HG03378 (cell line): ENCODE results near the gene SCARF2.

Experiments used
- ATAC-seq: cut with Tn5 transposase; IDR thresholded peaks from one replicate; pipeline ENCODE4 v1.9.1; 2021; ENCODE audit warnings: mild to moderate bottlenecking, moderate library complexity; ENCODE audit not compliant: unreplicated experiment

SCARF2 gene

DNA sequence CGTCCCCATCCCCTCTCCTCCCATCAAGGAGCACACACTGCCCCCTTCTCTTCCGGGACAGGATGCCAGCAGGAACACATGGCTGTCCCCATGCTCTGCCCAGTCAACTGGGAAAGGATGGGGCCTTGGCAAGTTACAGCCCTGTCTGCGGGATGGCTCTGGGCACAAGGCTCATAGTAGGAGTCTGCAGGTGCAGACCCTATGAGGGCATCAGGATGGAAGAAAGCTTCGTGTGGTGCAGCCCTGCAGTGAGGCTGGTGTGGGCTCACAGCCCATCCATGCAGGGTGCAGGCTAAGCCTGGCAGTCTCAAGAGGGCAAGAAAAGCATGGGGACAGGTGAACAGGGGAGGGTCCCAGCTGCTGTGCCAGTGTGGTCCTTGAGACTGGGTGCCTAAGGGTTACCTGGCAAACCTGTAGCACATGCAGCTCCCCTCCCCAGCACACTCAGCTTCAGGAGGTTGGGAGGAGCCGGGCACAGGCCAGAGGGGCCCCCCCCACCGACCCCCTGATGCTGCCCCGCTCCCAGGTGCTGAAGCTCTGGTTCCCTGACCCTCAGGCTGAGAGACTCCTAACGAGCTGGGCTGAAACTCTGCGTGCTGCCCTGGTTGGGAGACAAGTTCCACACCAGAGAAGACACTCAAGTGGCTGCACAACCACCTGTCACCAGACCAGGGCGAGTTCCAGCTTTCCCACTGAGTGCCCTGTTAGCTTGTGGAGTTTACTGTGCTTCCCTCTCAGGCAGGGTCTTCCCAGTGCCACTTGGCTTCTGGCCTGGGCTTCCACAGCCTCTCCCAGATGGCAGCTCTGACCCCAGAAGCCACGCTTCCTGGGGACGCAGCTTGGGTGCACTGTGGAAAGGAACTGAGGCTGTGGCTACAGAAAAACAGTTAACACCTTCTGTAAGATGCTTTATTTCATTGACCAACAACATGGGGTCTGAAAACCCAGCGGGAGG is 3.3 kb upstream of the SCARF2 start:
- ATAC-seq: no peak

DNA sequence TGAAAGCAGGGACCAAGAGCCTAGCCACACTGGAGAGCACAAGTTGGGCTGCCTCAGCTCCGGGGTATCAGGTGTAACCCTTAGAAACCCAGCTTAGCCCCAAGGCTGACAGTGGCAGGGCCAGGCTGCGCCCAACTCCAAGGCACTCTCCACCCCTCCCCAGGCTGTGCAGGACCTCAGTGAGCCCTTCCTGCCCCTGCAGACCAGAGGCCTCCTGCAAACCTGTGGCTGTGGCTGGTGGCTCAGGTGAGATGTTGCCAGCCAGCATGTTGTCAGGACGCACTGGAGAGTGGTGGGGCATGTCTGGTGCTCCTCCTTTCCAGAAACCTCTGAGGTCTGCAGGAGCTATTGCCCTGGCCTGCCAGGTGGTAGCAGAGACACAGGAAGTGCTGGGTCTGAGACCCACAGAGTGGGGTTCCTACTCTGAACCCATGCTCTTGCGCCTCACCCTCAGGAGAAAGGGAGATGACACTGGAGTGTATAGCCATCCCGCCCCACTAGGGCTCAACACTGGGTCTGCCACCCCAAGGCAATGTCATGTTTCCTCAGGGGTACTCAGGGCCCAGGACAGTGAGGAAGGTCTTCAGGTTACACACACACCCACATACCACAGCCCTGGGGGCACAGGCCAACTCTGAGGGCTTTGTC is 2.4 kb upstream of the SCARF2 start:
- ATAC-seq: no peak

DNA sequence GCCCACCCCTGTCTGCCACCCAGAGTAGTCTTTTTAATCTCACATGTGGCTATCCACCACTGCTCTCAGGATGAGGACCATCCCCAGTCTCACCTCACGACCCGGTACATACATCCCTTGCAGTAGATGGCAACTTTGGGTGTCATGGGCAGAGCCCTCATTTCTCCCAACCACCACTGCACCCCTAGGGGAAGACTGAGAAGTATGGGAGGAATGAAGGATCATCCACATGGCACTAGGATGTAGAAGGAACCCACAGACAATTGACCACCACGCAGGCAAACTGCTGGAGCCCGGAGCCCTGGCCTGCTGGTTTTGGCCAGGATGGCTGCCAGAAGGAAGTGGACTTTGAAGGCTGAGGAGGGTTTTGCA is 1.9 kb upstream of the SCARF2 start:
- ATAC-seq: no peak

DNA sequence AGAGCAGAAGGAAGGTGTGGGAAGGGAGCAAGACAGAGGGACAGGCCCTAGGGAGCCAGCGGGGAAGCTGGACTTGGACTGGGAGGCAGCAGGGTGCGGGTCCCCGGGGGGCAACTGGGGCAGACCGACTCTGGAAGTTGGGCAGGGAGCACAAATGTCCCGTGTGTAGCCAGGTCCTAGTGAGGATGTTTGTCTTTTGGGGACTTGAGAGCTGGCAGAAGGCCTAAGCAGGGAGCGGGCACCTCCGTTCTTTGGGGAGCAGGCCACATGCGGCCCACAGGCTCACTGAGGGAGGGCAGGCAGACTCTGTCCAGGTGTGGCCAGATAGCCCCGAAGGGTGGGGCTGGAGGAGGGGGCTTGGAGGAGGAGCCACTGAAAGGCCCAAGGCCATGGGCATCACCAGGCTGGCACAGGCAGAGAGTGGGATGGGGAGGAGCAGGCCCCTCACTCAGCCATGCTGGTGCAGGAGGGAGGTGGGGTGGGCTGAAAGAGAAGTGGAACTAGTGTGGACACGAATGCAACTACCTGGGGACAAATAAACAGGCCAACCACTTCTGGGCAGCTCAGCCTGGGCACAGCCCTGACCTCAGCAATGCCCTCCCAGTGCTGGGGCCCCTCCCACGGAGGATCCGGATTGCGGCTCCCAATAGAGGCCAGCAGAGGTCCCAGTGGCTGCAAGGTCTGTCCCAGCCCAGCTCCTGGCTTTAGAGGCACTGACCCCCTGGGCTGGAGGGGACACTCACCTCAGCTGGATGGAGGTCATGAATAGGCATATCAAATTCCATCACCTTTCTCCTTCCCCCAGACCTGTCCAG is 1.3 kb upstream of the SCARF2 start:
- no peak for ATAC-seq

DNA sequence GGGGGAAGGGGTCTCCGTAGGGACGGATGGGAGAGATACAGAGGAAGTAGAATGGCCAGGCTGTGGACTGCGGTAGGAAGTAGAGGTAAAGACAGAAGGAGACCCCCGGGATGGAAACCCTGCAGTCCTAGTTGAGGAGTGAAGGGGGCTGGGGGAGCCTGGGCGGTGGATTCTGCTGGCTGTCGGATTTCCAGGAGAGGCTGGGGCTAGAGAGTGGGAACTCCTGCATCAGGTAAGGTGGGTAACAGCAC is 727 bp upstream of the SCARF2 start:
- no peak for ATAC-seq

DNA sequence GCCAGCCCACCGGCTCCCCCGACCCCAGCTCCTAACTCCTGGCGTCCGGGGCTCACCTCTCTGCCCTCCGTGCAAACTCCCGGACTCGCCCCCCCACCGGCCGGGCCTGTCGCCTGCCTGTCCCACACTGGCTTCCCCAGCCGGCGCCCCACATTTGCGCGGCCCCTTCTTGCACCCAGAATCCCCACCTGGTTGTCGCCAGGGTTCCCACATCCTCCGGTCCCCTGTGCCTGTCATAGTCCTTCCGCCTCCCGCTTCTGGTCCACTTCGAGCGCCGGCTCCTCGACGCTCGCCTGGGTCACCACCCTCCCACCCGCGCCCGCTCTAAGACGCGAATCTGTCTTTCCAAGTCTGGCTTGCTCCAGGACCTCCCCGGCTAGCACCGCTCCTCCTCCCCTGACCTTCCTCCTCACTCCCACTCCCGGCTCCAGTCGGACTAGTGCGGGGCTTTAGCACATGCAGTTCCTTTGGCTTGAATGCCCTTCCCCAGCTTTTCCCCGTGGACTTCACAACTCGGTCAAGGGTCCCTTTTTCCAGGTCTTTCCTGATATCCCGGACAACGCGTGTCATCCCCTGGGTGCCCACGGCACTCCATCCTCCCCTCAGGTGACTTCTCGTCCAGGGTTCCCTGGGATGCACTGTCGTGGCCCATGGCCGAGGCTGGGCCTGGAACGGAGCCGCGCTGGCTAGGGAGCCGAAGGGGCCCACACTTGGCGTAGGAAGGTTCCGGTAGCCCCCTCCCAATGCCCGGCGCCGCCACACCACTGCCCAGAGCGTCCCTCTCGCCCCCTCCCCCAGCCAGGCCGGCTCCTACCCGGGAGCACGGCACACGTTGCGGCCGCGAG is 635 bp downstream of the SCARF2 start:
- ATAC-seq: no peak

DNA sequence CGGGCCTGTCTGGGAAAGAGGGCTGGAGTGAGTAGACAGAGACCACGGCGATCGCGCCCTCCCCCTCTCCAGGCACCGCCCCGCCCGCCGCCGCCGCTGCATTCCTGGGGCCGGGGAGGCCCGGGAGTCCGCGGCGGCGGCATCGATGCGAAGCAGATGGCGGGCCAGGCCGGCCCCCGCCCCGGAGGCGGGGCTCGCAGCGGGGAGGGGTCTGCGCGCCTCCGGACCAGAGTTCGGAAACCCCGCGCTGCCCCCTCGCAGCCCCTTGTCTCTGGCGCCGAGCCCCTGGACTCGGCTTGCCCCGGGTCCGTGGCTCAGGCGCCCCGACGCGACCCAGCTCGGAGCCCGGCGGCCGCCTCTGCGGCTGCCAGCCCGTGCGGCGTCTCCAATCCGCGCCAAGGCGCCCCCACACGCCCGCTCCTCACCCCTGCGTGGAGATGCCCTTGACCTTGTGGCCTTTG is 1.3 kb downstream of the SCARF2 start:
- no peak for ATAC-seq

DNA sequence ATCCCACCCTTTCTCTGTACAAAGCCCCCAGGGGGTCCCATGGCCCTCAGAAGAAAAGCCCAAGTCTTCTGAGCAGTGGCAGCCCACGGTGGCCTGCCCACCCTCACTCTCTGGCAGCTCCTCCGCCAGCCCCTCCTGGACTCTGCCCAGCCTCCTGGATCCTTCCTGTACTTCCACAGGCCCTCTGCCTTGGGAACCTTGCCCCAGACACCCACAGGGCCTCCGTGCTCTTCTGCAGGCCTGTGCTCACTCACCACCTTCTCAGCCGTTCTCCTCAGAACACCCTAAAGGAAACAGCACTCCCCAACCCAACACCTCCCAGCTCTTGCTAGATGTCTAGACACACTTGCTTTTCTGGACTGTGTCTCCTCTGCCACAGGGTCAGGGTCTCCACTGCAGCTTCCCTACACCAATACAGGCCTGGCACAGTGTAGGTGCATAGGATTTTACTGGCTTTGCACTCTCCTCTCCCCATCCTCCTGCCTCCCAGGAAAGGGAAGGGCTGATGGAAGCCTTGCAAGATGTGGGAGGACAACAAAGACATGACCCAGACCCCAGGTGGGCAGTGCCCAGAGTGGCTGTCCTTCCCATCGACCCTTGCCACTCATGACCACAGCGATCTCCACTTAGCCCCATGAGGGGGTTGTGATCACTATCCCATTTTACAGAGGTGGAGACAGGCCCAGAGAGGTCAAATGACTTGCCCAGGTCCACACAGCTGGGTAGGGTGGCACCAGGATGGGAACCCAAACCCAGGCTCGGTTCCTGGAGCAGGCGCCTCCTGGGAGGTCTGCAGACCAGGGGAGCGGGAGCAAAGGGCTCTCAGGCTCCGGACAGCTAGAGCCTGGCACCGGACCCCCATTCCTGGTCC is 2.0 kb downstream of the SCARF2 start:
- ATAC-seq: no peak

DNA sequence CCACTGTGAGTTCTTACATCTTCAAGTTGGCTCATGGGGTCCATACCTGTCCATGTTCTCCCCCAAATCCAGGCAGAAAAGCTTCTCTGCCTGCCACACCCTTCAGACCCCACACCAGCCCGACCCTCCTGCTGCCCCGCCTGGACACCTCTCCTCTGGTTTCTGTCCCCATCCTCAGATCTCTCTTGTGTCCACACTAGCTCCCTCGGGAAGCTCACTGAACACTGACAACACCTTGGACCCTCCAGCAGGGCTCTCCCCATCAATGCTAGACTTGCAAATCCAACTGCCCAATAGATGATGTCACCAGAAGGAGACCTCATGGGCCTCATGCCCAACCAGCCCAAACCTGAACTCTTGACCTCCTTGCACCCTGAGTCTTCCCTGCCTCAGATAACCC is 2.9 kb downstream of the SCARF2 start:
- ATAC-seq: no peak

DNA sequence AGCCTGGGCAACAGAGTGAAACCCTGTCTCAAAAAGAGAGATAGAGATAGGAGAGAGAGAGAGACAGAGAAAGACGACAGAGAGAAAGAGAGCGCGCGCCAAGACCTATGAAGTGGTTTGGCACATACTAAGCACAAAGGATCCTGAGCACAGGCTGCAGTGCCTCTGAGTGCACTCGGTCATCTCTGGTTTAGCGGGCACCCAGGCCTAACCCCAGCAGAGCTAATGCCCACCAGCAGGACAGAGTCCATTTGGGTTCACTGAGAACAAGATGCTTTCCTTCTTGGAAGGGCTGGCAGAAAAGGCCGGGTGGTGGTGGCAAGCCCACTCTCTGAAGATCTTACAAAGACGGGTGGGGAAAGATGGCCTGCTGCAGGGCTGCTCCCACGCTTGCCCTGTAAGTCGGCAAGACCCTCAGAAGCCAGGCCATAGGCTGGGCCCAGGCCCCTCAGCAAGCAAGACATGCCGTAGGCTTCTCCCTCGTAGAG is 3.3 kb downstream of the SCARF2 start:
- no peak for ATAC-seq

DNA sequence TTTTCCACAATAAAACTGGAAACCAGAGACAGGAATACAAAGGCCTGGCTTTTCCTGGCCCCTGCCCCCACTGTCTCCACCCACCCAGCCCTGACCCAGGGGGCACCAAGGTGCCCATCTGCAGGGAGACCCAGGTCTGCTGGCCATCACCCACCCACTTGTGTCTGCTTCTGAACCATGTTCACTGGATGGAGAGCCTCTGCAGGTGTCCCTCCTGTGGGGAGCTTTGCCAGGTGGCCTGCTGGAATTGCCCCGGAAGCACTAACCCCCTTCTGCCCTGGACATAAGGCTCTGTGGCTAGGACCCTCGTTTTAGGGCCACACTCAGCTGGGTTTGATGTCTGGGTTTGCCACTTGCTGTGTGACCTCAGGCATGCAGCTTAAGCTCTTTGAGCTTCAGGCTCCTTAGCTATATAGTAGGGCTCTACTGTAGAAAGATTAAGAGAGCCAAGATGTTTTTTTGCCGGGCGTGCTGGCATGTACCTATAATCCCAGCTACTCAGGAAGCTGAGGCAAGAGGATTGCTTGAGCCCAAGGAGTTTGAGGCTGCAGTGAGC is 3.9 kb downstream of the SCARF2 start:
- no peak for ATAC-seq

DNA sequence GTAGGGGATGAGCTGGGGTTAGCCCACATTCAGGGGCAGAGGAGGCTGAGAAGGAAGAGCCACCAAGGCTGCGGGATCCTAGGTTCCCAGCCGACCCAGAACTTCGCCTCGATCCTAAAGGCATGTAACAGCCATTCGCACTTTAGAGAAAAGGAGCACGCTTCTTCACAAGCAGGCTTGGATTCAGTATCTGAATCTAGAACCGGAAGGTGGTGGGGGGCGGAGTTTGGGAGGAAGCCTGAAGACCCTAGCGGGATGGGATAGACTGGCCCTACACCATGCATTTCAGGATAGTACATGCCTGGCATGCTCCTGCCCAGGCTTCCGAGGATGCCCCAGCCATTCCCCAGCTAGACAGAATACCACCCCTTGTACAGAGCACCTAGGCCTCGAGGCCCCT is 4.4 kb downstream of the SCARF2 start:
- ATAC-seq: no peak

DNA sequence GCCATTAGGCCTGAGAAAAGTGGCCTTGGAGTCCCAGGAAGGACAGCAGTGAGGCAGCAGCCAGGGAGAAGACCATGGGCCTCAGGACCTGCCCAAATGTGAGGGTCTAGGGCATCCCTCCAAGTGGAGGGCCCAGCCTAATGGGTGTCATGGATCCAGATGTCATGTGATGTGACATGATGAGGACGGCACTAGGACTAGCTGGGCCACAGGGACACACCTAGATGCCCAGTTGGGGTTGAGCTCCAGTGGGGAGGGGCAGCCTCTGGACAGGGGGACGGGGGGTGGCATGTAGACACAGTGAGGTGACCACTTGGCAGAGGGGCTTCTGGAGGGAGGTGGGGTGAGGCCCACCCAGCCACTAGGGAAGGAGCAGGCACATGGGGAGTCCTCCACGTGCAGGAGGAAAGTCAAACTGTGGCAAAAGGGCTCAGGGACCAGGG is 5.4 kb downstream of the SCARF2 start:
- ATAC-seq: no peak

DNA sequence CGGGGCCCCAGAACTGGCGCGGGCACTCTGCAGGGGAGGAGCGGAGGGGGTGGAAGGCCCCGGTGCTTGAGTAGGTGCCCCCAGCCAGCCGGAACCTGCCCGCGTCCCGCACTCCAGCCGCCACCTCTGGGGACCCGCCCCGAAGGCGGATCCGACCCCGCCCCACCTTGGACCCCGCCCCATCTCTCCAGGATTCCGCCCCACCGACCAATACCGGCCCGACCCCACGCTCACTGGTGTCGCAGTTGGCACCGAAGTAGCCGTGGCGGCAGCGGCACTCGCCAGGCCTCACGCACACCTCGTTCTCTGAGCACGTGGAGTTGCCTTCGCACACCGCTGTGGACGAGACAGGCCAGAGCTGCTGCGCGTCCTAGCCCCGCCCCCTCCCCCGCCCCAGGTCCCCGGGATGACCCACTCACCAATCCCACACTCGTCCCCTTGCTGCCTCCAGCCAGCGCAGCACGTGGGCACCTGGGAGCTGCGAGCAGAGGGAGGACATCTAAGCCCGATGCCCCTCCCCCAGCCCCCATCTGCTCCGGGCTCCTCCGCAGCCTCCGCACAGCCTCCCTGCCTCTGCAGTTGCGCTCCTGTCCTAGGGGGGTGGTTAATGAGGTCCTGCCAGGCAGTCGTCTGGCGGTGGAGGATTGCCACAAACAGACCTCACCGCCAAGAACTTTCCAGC is 6.0 kb downstream of the SCARF2 start:
- ATAC-seq: no peak

DNA sequence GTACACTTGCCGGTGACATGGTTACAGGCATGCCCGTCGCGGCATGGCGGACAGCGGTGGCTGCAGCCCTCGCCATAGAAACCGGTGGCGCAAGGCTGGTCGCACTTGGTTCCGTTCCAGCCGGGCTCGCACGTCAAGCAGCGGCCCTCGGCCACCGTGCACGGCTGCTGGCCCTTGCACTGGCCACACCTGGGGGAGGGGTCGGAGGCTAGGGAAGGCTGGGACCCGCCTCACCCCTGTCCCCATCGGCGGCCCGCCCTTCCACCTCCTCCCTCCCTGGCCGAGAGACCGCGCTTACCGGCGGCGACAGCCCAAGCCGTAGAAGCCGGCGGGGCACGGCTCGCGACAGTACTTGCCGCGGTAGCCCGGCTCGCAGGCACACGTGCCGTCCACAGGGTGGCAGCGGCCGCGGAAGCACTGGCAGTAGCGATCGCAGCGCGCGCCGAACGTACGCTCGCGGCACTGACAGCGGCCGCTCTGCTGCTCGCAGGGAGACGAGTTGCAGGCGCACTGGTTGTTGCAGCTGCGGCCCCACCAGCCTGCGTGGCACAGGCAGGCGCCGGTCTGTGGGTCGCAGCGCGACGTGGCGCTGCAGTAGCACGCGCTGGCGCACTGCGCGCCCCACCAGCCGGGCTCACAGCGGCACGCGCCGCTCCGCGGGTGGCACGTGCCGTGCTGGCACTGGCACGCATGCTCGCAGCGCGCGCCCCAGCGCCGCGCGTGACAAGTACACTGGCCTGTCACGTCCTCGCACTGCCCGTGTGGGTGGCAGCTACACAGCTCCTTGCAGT is 6.7 kb downstream of the SCARF2 start:
- no peak for ATAC-seq

DNA sequence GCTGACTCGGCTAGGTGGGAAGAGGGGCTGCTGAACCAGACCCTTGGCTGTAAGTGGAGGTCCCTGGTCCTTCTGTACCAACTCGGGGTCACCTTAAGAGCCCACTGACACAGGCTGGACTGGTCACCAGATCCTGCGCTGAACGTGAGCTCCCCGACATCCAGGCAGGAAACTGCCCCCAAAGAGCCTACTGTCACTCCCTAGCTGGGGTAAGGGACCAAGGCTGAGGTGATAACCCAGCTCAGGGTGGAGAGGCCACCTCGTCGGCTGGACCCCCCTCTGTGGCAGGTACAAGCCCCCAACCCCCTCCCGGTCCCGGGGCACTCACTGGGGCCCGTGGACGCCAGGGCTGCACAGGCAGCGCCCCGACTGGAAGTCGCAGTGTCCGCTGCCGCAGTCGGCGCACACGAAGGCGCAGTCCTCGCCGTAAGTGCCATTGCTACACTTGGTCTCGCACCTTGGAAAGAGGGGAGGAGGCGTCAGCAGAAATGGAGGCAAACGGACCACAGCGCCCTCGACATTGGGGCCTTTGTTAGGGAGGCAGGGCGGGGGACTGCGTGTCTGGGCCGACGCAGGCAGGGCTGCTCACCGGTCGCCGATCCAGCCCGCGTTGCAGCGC is 7.4 kb downstream of the SCARF2 start:
- ATAC-seq: no peak

DNA sequence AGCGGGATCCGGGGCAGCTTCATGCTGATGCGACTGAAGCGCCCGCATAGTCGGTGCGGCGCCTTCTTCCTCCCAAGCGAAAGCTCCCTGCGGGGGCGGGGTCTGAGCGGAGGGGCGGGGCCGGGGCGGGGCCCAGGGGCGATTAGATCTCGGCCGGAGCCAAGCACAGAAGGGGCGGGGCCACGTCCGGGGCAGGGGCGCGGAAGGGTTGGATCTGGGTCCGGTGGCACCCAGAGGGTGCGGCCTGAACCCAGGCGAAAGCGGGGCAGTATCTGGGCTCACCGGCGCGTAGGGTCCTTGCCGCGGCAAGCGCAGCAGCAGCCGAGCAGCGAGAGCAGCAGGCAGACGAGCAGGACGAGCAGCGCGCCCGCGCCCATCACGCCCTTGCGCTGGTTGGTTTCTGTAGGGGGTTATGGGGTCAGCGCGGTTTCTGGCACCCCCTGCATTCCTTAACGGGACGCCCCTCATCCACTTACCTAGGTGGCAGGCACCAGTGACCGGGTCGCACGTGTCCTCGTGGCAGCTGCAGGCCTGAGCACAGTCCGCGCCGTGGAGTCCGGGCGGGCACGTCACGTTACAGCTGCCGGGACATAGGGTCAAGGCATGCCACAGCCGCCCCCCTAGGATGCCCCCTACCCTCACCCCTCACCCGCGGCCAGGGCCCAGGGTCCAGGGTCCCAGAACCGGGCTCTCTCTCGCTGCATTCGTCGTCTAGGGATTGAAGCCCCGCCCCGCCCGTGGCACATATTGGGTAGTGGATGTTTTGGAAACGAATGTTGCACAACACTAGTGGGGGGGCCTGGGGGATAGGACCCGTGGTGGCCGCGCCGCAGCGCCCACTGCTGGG is 8.1 kb downstream of the SCARF2 start:
- no peak for ATAC-seq
